Measurements from ENCODE around the gene MYNN.

Gene MYNN

GRCh38 chr3:169811631-169812331 lies 38.6 kb downstream of the MYNN start:
- ChIA-PET CTCF (no interaction called here), POLR2A (ENCODE audit: low non-redundant PET) (no interaction called here)
- no peak overlapping the region for H3K27ac ChIP-seq
- TF ChIP-seq, protein P1, sequence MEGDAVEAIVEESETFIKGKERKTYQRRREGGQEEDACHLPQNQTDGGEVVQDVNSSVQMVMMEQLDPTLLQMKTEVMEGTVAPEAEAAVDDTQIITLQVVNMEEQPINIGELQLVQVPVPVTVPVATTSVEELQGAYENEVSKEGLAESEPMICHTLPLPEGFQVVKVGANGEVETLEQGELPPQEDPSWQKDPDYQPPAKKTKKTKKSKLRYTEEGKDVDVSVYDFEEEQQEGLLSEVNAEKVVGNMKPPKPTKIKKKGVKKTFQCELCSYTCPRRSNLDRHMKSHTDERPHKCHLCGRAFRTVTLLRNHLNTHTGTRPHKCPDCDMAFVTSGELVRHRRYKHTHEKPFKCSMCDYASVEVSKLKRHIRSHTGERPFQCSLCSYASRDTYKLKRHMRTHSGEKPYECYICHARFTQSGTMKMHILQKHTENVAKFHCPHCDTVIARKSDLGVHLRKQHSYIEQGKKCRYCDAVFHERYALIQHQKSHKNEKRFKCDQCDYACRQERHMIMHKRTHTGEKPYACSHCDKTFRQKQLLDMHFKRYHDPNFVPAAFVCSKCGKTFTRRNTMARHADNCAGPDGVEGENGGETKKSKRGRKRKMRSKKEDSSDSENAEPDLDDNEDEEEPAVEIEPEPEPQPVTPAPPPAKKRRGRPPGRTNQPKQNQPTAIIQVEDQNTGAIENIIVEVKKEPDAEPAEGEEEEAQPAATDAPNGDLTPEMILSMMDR (conservative IDR thresholded peaks at IDR 0.05; ENCODE audit: low read depth), result no peak
- no peak for DNase-seq (ENCODE audit: low spot score)

DNA sequence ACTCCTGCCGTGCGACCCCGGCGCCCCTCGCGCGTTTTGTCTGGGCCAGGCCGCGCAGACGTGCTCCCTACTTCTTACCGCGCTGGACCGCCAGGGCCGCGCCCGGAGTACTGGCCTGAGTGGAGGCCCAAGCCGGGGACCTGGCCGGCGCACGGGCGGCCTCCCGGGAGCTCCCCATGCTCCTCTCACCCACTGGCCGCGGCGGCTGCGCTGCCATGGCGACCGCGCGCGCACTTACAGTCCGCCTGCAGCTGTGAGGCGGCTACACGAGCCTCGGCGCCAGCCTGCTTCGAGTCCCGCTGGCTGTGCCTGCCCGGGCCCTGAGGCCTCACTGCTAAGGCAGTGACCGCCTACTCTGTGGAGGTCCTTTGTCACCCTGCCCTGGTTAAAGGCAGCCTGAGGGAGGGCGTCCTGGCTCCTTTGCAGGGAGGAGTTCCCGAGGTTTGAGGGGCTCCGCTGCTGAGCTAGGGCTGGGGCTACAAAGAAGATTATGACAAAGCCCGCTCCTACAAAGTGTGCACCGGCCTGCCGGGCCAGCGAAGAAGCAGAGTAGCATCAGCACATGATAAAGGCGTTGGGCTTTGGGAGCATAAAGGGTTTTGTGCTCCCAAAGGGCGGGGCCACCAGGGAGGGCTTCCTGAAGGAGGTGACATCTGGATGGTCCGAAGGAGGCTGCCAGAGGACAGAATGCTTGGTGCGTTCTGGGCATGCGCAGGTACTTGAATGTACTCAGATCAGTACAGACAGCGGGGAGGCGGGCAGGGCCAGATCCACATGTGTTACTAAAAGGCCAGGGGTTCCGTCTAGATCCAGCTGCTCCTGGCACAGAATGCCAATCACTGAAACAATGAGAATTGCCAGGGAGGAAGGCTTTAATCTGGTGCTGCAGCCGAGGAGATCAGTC lies 39.4 kb downstream of the MYNN start, which contains the start of the genes LRRC34 and LRRIQ4:
TSS of gene LRRC34 (minus strand) at position 573 of the 904 bp plus-strand sequence. CDS start at position 217, 356 bp downstream.
TSS of gene LRRIQ4 (plus strand) at position 539 of the 904 bp plus-strand sequence. CDS start 9,052 bp downstream, outside the sequence.
- H3K27ac ChIP-seq, result no peak within 1 kb of the TSS
- DNase-seq (ENCODE audit: low spot score), result peak; percentile 20
- TF ChIP-seq, protein P1 (conservative IDR thresholded peaks at IDR 0.05; ENCODE audit: low read depth), result no peak
- CTCF ChIA-PET, result no interaction called here
- POLR2A ChIA-PET (ENCODE audit: low non-redundant PET), result no interaction called here

GRCh38 chr3:169813278-169813677 lies 40.1 kb downstream of the MYNN start:
- H3K27ac ChIP-seq, result no peak overlapping the region
- DNase-seq (ENCODE audit: low spot score), result no peak
- ChIA-PET POLR2A (ENCODE audit: low non-redundant PET) (no interaction called here), CTCF (no interaction called here)
- TF ChIP-seq, protein P1 (conservative IDR thresholded peaks at IDR 0.05; ENCODE audit: low read depth), result no peak

DNA sequence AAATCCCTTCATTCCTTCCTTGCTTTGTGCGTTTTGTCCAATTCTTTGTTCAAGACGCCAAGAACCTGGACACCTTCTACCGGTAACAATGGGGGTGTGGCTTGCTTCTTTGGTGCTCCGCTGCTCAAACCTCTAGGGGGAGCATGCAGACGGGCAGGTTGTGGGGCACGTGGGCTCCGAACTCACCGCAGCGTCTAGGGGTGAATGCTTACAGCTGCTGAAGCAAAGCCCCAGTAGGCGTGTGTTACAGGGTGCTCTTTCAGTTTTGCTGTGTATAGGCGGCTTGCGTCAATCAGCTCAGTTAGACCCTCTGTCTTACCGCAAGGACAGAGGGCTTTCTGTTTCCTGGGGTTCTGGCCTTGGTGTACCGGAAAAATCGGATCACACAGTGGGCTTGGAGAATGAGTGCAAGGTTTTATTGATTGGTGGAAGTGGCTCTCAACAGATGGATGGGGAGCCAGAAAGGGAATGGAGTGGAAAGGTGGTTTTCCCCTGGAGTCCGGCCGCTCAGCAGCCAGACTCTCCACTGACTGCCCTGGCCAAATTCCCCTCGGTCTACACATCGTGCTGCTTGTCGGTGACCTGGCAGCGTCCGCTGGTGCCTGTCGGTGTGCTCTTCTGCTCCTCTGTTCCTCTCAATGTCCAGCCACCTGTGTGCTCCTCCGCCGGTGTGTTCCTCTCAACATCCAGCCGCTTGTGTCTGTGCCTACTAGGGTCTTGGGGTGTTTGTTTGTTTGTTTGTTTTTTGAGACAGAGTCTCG lies 40.7 kb downstream of the MYNN start:
- ChIA-PET CTCF (no interaction called here), POLR2A (ENCODE audit: low non-redundant PET) (no interaction called here)
- H3K27ac ChIP-seq, result no peak overlapping the region
- DNase-seq (ENCODE audit: low spot score), result no peak
- TF ChIP-seq, protein P1 (conservative IDR thresholded peaks at IDR 0.05; ENCODE audit: low read depth), result no peak

DNA sequence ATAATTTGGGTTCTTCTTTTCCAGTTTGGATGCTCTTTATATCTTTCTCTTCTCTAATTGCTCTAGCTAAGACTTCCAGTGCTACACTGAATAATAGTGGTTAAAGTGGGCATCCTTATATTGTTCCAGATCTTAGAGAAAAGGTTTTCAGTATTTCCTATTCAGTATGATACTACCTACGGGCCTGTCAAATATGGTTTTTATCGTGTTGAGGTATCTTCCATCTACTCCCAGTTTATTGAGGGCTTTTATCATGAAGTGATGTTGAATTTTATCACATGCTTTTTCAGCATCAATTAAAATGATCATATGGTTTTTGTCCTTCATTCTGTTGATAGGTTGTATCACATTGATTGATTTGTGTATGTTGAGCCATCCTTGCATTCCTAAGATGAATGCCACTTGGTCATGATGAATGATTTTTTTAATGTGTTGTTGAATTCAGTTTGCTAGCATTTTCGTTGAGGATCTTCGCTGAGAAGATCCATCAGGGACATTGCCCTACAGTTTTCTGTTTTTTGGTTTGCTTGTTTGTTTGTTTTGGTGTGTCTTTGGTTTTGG lies 42.5 kb downstream of the MYNN start:
- ChIA-PET POLR2A (ENCODE audit: low non-redundant PET) (no interaction called here), CTCF (no interaction called here)

More for the DNA sequence above, 42.5 kb downstream of the MYNN start:
- DNase-seq (ENCODE audit: low spot score), result no peak
- TF ChIP-seq, protein P1 (conservative IDR thresholded peaks at IDR 0.05; ENCODE audit: low read depth), result no peak
- H3K27ac ChIP-seq, result no peak overlapping the region
